Measurements from ENCODE around the gene KIRREL3. TPM values are rescaled to one million over a fixed set of nuclear protein-coding genes. Genes with fewer than 3 reads are reported as not detected.

KIRREL3 gene
- total and polyA plus RNA-seq, 2 of the 4 experiments (the other 2 are of a cell fraction) = 10.9 to 15.9 TPM

DNA sequence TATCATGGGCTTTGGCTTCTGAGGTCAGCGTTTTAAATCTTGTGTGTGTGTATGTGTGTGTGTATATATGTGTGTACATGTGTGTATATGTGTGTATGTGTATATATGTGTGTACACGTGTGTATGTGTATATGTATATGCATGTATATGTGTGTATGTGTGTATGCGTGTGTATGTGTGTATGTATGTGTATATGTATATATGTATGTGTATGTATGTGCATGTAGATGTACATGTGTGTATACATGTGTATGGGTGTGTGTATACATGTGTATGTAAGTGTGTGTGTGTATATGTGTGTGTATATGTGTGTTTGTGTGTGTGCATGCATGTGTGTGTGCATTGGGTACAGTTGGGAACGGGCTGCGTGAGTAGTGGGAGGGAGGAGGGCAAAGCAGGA is 522.1 kb downstream of the KIRREL3 start:
- intact Hi-C loops (cut with micrococcal nuclease) (no loop called here), in situ Hi-C loops (cut with MboI; ENCODE audit: low sequenced_read_pairs) (no loop called here), dilution Hi-C loops (cut with HindIII; ENCODE audit: low sequenced_read_pairs, unreplicated experiment) (no loop called here)
- DNase-seq (no peak), ATAC-seq (ENCODE audit: low read depth) (no peak)
- no peaks in the 10 kb centered on the region for H3K9me3 ChIP-seq (ENCODE audit: control insufficient read depth, insufficient read depth, low read length)
- H2AK5ac ChIP-seq (ENCODE audit: low read depth, low read length) = no peak overlapping the region
- H3K23ac ChIP-seq (ENCODE audit: low read depth, low read length) = no peak overlapping the region
- no peaks in the 10 kb centered on the region for H3K36me3 ChIP-seq (ENCODE audit: control insufficient read depth, insufficient read depth, low read length)
- H4K91ac ChIP-seq (ENCODE audit: insufficient read depth, low read depth, low read length) = no peak overlapping the region
- no peak overlapping the region for H4K8ac ChIP-seq (ENCODE audit: low read depth in 2 of 2, low read length in 2 of 2)
- TF ChIP-seq MAZ (IDR thresholded peaks at IDR 0.05; ENCODE audit: borderline replicate concordance, low read depth, low read length) (no peak), RAD21 (IDR thresholded peaks at IDR 0.05; ENCODE audit: low read length) (no peak), RCOR1 (IDR thresholded peaks at IDR 0.05; ENCODE audit: insufficient replicate concordance, low read length) (no peak), BHLHE40 (IDR thresholded peaks at IDR 0.05; ENCODE audit: low read depth, low read length) (no peak), MAFK (IDR thresholded peaks at IDR 0.05; ENCODE audit: low read depth, low read length) (no peak), POLR2A (IDR thresholded peaks at IDR 0.05; ENCODE audit: low read depth, low read length) (no peak), MXI1 (IDR thresholded peaks at IDR 0.05; ENCODE audit: borderline replicate concordance, low read depth, low read length) (no peak), FOS (IDR thresholded peaks at IDR 0.05; ENCODE audit: low read depth, low read length) (no peak), NFE2L2 (IDR thresholded peaks at IDR 0.05; ENCODE audit: low read depth, low read length) (no peak), RFX5 (IDR thresholded peaks at IDR 0.05; ENCODE audit: low read depth, low read length) (no peak), CEBPB (IDR thresholded peaks at IDR 0.05; ENCODE audit: low read depth, low read length) (no peak), CHD1 (IDR thresholded peaks at IDR 0.05; ENCODE audit: low read depth, low read length) (no peak), SMC3 (IDR thresholded peaks at IDR 0.05; ENCODE audit: low read depth, low read length) (no peak)
- TF ChIP-seq, protein P1, sequence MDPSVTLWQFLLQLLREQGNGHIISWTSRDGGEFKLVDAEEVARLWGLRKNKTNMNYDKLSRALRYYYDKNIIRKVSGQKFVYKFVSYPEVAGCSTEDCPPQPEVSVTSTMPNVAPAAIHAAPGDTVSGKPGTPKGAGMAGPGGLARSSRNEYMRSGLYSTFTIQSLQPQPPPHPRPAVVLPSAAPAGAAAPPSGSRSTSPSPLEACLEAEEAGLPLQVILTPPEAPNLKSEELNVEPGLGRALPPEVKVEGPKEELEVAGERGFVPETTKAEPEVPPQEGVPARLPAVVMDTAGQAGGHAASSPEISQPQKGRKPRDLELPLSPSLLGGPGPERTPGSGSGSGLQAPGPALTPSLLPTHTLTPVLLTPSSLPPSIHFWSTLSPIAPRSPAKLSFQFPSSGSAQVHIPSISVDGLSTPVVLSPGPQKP (IDR thresholded peaks at IDR 0.05; ENCODE audit: borderline replicate concordance, low read depth, low read length) = no peak
- TF ChIP-seq, protein P2, sequence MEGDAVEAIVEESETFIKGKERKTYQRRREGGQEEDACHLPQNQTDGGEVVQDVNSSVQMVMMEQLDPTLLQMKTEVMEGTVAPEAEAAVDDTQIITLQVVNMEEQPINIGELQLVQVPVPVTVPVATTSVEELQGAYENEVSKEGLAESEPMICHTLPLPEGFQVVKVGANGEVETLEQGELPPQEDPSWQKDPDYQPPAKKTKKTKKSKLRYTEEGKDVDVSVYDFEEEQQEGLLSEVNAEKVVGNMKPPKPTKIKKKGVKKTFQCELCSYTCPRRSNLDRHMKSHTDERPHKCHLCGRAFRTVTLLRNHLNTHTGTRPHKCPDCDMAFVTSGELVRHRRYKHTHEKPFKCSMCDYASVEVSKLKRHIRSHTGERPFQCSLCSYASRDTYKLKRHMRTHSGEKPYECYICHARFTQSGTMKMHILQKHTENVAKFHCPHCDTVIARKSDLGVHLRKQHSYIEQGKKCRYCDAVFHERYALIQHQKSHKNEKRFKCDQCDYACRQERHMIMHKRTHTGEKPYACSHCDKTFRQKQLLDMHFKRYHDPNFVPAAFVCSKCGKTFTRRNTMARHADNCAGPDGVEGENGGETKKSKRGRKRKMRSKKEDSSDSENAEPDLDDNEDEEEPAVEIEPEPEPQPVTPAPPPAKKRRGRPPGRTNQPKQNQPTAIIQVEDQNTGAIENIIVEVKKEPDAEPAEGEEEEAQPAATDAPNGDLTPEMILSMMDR (conservative IDR thresholded peaks at IDR 0.05; ENCODE audit: low read depth, low read length) = no peak
- TF ChIP-seq, protein P3, sequence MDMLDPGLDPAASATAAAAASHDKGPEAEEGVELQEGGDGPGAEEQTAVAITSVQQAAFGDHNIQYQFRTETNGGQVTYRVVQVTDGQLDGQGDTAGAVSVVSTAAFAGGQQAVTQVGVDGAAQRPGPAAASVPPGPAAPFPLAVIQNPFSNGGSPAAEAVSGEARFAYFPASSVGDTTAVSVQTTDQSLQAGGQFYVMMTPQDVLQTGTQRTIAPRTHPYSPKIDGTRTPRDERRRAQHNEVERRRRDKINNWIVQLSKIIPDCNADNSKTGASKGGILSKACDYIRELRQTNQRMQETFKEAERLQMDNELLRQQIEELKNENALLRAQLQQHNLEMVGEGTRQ (IDR thresholded peaks at IDR 0.05; ENCODE audit: low read depth, low read length) = no peak
- no peaks in the 10 kb centered on the region for H4K20me1 ChIP-seq (ENCODE audit: insufficient read depth, low read length)
- H3K9ac ChIP-seq (ENCODE audit: low read depth, low read length) = no peak overlapping the region
- H2BK120ac ChIP-seq (ENCODE audit: low read depth, low read length) = no peak overlapping the region
- ChIA-PET POLR2A (ENCODE audit: unreplicated experiment) (no interaction called here), CTCF (interaction anchor here (0.6 kb wide), 1 partner anchor 14 kb away, joined by 3 read pairs; no protein-coding TSS in a partner anchor)
- H3K4me3 ChIP-seq (ENCODE audit: insufficient read depth, low read depth, low read length) = no peak overlapping the region
- no peak overlapping the region for H3K27ac ChIP-seq (ENCODE audit: insufficient read depth, low read length)
- H3K4me2 ChIP-seq (ENCODE audit: low read depth, low read length) = no peak overlapping the region
- H3K79me1 ChIP-seq (ENCODE audit: low read depth in 1 of 2, low read length in 2 of 2) = no peaks in the 10 kb centered on the region
- H3K9me1 ChIP-seq (ENCODE audit: insufficient read depth, low read length) = no peaks in the 10 kb centered on the region; the same call in 1 of the 2 replicates
- no peak overlapping the region for H2BK20ac ChIP-seq (ENCODE audit: low read depth, low read length)
- H3K4me1 ChIP-seq (ENCODE audit: control insufficient read depth, insufficient read depth, low read length) = peaks cover 5% of the 10 kb centered on the region
- H2AK9ac ChIP-seq (replicated peaks; ENCODE audit: low read depth, low read length, poor library complexity) = no peak overlapping the region
- H2BK15ac ChIP-seq (ENCODE audit: low read depth, low read length) = no peak overlapping the region
- H2BK5ac ChIP-seq (ENCODE audit: low read depth, low read length, poor library complexity, severe bottlenecking) = no peak overlapping the region
- no peak overlapping the region for H3K4ac ChIP-seq (ENCODE audit: low read depth, low read length)
- H3K14ac ChIP-seq (replicated peaks; ENCODE audit: low read depth, low read length) = no peak overlapping the region
- no peak overlapping the region for H2AFZ ChIP-seq (replicated peaks; ENCODE audit: low read length, poor library complexity)
- no peak overlapping the region for H4K5ac ChIP-seq (ENCODE audit: low read depth, low read length)
- 94% methylated on average over 4 of the region's 5 CpGs; no CpG with 5 or more reads in 1 of the 2 experiments for WGBS, 2 experiments (ENCODE audit: extremely low coverage in 2 of 2, insufficient read length in 1 of 2)
- BruUV-seq (replicated peaks) = no TSS peak
- no peak overlapping the region for H3K18ac ChIP-seq (ENCODE audit: low read depth, low read length)
- no peaks in the 10 kb centered on the region for H3K27me3 ChIP-seq (ENCODE audit: control insufficient read depth, insufficient read depth, low read length)
- no peak overlapping the region for H3K56ac ChIP-seq (ENCODE audit: extremely low read depth, insufficient read depth, low read length)

Measured in IMR-90 (cell line).